NCI-H69 (cell line): ENCODE measurements around the gene IL31RA.
A peak's percentile ranks its signal among the peaks of the same experiment; 100 is the strongest.
"Not testable (repeated sequence)": the region's sequence is repeated elsewhere in the genome, so short reads cannot be mapped to it uniquely, and the experiment has no call there.

Source experiments
- DNase-seq: peaks from one replicate; lab custom pipeline; 2025; lab: John Stamatoyannopoulos, UW

IL31RA gene

DNA sequence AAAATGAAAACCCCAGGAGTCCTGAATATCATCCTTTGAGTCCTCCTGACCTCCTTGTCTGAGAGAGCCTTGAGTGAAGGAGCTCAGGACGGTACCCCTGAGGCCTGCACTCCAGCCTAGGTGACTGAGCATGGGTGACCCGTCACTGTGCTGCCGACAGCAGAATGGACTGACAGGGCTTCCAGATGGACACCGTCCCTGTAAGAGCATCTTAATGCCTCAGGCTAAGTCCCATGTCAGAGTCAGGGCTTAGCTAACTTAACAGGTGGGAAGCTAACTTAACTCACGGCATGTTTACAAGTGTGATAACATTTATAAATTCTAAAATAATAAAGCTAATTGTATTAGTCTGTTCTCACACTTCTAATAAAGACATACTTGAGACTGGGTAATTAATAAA lies 75.3 kb downstream of the IL31RA start:
- DNase-seq = no peak

DNA sequence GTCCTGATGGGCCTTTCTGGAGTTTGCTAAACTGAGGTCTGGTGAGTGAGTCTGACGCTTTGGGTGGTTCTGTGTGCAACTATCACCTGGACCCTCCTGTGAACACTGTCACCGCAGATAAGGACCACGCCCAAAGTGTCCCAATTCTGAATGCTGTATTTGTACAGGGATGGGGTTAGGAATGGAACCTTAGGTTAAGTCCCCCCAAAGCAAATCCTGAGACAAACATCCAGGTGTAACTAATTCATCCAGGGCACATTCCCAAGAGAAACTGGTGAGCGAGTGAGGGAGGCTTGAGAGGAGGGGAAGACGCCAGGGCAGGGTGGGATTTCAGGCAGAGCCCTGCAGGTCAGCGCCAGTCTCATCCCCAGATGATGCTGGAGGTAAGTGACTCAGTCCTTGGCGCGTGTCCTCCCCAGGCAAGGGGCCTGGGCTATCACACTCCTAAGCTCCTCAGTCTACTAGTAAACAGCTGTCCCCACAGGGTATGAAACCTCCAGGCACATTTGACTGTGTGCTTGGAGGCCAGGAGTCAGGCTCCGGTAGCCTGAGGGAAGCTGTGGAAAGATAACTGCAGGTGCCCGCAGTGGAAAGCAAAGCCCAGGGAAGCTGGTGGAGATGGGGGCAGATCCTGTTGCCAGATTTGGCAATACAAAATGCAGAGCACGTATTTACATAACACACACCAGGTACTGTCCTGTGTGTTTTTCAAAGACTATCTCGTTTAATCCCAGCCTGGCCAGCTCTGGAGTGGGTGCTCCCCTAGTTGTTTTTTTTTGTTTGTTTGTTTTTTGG lies 76.9 kb downstream of the IL31RA start:
- DNase-seq = no peak

DNA sequence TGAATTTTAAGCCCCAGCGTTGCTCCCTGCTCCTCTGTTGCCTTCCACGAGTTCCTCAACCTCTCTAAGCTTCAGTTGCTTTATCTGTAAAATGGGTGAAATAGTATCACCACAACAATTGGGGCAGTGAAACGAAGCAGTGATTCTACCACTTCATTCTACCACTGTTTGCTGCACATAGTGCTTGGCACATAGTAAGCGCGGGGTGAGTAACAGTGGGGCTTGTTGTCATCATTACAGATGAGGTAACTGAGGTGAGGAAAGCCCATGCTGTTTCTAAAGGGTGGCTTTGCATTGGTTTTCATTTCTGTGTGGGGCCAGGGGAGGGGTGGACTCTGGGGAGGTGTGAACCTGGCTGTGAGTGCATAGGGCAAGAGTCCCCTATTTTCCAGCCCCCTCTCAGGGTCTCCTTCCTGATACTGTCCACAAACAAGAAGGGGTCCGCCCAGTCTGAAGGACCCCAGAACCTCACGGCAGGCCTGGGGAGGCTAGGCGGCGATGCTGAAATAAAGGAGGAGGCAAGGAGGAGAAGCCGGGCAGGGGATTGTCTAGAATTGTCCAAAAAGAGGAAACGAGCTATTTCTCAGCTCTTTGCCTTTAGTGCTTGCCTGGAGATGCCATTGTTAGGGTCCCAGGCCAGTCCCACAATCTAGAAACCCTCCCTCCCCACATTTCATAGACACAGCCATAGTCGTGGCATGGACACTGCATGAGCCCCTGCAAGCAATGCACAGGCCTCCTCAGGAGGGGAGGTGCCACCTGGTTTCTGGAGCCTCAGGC lies 78.1 kb downstream of the IL31RA start:
- no peak for DNase-seq

DNA sequence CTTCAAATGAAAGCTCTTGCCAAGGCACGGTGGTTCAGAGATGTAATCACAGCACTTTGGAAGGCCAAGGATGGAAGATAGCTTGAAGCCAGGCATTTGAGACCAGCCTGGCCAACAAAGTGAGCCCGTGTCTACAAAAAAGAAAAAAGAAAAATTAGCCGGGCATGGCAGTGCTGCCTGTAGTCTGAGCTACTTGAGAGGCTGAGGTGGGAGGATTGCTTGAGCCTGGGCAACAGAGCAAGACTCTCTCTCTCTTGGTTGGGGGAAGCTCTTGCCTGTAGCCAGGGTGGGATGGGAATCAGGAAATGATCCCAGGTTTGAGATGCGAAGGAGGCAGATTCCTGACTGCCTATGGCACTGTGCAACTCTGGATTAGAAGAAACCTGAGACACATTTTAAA lies 81.5 kb downstream of the IL31RA start:
- DNase-seq = no peak

DNA sequence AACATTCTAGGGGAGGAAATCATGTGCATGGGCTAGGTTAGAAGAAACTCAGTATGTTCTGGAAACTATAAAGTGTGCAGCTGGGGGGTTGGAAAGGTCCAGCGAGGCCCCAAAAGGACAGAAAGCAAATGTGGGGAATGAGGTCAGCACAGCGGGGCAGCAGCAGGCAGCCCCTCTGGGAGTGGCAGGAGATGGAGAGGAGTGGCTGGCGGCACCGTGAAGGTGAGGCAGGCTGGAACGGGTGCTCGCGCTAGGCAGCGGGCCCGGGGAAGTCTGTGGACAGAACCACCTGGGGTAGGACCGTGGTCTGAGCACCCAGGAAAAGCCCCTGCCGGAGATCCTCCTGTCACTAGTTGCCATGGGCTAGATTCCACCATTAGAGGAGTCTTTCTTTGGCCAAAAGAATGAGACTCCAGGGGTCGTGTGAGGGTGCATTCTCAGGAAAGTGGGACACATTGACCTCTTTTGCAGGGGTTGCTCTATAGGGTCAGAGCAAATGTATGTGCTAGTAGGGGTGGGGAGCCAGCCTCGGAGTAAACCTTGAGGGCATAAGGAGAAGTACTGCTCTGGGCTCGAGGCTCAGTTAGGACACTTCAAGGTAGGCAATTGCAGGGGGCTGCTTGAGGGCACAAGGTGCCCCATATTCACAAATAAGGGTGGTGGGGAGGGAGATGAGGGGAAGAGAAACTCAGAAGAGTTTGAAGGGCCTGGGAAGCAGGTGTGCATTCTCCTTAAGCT lies 82.4 kb downstream of the IL31RA start:
- no peak for DNase-seq

DNA sequence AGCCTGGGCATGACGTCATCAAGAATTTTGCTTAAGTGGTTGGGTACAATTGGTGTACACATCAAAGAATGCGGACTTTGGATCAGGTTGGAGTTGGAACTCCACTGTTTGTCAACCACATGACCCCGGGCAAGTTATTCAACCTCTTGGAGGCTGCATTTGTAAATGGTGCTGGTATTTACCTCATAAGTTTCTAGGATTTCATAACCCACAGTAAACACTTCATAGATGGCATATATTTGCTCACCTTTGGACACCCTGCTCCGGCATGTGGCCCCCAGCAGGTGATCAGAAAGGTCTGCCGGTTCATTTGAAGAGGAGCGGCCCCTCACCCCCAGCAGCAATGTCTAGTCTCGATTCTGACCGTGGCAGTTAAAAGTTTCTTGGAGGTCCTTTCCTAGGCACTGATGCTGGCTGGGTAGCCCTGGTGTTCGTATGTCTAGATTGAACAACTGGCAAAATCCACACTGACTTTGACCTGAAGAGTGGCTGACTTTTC lies 83.0 kb downstream of the IL31RA start:
- peak; percentile 7 for DNase-seq

DNA sequence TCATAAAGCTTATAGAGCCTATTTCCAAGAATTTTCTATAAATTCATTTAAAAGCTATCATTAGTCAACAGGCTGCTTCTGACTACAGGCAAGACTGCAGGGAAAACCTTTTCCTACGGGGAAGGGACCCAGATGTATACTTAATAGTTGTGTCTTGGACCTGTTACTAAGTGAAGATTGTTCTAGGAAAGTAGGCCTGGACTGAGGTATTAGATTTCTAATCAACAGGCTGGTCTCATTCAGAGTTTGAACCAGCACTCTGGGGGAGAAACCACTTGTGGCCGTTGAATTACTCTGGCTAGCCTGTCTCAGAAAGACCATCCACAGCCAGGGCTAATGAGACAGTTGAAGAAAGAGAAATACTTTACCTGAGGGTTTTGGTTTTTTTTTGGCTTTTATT lies 83.6 kb downstream of the IL31RA start:
- no peak for DNase-seq

DNA sequence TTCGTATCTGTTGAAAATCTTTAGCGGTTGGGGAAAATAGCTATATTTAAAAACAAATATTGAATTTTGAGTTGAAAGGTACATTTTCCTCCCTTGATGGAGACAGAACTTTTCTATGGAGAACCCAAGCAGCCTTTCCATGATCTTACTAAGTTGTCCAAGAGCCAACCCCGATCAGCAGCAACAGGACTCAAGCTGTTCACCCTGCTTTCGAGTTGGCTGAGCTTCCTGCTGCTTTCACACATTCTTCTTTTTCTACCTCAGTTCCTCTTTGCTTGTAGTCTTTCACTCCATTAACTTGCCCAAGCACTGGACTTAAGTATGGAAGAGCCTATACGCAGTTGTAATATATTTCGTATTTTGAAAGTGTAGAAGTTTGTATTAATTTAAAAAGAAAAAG lies 84.2 kb downstream of the IL31RA start:
- DNase-seq = no peak

DNA sequence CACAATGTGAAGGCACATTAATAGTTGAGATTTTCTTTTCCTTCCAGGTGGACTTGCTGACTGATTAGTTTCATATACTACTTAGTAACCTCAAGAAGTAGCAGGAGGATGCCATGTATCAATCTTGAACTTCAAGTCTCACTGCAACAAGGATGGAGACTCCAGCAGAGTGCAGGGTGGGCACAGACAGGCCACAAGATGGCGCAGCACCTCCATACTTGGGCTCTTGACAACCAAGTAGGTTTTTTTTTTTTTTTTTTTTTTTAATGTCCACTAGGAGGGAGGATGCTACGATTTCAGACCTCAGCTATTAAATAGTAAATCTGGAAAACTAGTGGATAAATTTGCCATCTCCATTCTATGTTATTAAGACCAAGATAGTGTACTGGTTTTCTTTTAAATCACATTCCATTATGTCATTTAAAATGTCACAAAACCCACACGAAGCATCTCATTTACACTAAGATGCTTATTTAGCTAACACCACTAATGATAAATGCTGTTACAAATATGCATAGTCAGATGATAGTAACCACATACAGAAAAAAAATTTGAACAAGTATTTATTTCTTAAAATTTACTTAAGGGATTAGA lies 85.0 kb downstream of the IL31RA start:
- DNase-seq = peak; percentile 79

DNA sequence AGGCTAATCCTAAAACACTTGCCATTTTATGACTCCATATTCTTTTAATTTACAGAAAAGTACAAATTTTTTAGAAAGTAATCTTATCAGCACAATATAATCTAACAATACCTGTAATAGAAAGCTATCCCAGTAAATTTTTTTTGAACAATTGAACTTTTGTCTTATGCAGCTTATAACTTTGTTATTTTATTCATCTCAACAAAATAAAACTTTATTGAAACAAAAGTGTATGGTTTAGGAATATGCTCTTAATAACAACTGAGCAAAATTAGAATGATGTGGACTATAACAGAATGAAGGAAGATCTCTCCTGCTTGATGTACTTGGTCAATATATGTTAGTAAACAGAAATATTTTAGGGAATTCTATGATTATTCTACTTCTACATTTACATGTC lies 86.4 kb downstream of the IL31RA start:
- DNase-seq = not testable (repeated sequence)

DNA sequence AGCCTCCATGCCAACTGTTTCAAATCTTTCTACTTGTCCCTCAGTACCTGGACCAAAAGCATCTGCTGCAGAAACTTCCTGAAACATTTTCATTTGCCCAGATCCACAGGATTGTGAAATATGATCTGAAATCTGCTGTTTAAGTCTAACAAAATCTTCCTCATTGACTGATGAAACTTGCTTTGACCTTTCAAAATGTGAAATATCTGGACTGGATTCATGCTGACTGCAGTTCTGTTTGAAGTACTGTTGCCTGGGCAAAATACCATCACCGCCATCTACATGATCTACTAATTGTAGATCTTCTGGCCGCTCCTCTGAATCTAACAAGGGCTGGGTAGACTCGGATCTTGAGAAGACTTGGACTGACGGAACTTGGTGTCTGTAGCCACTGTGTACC lies 90.0 kb downstream of the IL31RA start:
- DNase-seq = not testable (repeated sequence)

DNA sequence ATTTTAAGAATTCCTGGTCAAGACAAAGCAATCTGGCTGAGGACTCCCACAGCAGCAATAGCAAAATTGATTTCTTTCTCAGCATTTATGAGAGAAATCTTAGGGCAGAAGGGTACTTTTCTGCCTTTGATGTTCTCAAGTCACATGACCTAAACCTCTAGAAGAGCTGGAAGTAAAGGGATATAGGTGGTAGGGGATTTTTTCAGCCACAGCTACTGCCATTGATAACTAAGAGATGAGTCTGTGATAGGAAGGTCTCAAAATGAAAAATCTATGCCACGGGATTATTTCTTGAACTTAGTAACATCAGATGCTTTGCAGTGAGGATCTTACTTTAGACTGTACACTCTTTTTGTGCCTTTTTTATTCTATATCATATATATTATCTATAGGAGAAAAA lies 108.1 kb downstream of the IL31RA start:
- no peak for DNase-seq

DNA sequence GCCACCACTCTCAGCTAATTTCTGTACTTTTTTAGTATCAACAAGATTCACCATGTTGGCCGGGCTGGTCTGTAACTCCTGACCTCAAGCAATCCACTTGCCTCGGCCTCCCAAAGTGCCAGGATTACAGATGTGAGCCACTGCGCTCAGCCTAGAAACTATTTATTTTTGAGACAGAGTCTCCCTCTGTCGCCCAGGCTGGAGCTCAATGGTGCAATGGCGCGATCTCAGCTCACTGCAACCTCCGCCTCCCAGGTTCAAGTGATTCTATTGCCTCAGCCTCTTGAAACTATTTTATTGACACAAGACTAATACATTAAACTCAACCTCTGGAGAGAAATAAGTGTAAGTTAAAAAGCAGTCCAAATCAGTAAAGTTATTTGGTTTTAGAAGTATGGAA lies 109.6 kb downstream of the IL31RA start:
- DNase-seq = no peak

DNA sequence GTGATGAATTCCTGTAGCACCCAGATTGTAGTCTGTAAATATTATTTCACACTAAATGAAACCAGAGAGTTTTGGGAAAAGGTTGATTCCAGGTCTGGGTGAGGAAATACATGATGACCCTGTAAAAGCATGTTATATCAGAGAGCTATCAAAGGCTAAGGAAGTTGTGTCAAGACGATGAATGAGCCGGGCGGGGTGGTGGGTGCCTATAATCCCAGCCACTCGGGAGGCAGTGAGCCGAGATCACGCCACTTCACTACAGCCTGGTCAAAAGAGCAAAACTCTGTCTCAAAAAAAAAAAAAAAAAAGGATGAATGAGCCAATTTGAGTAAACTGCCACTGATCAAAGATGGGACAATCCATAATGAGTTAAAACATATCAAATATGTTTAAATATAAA lies 114.4 kb downstream of the IL31RA start:
- DNase-seq = no peak

DNA sequence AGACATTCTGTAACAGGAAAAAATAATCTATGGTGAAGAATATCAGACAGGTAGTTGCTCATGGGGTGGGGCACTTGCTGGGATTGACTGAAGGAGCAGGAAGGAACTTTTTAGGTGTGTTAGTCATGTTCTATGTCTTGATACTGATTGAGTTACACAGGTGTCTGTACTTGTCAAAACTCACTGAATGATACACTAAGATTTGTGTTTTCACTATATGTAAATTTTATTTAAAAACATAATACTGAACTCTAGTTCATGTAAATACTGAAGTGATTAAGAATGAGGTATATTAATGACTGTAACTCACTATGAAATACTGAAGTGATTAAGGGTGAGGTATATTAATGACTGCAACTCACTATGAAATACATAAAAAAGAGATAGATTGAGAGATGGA lies 115.1 kb downstream of the IL31RA start:
- no peak for DNase-seq

DNA sequence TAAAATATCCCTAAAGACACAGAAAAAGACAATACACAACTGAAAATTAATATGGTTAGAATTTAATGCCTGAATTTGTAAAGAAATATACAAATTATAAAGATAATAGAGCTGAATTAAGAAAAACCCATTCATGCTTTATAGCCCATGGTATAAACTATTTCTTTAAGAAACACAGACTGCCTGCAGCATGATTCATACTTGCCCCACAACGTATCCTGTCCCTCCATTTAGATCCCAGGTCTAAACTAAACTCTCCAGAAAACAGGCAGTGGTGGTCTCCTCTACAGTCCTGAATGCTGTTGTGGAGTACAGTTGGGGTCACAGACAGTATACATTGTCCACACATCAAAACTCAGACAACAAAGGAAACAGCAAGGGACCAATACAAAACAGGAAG lies 118.8 kb downstream of the IL31RA start:
- DNase-seq = no peak
